HG03097 (cell line): ENCODE data around the gene MS4A2.
"Not testable (repeated sequence)": the region's sequence is repeated elsewhere in the genome, so short reads cannot be mapped to it uniquely, and the experiment has no call there.

Experiments used
- ATAC-seq: cut with Tn5 transposase; IDR thresholded peaks from one replicate; pipeline ENCODE4 v1.9.1; 2021; ENCODE audit not compliant: unreplicated experiment, low FRiP score

MS4A2 gene

GRCh38 chr11:60100516-60100915, 12.1 kb downstream of the MS4A2 start:
- ATAC-seq = no peak

GRCh38 chr11:60101368-60101767, 12.9 kb downstream of the MS4A2 start:
- not testable (repeated sequence) for ATAC-seq

GRCh38 chr11:60104471-60105115, 16.1 kb downstream of the MS4A2 start:
- not testable (repeated sequence) for ATAC-seq

GRCh38 chr11:60108631-60109030, 20.2 kb downstream of the MS4A2 start:
- not testable (repeated sequence) for ATAC-seq

GRCh38 chr11:60111793-60112192, 23.3 kb downstream of the MS4A2 start:
- no peak for ATAC-seq

GRCh38 chr11:60116996-60117790, 28.7 kb downstream of the MS4A2 start:
- no peak for ATAC-seq

- ATAC-seq = no peak
These were observed 29.9 kb downstream of the MS4A2 start for GRCh38 chr11:60118338-60118737.

GRCh38 chr11:60119710-60120109, 31.2 kb downstream of the MS4A2 start:
- no peak for ATAC-seq

- no peak for ATAC-seq
These were observed 32.8 kb downstream of the MS4A2 start for GRCh38 chr11:60121264-60121663.

GRCh38 chr11:60122414-60123036, 34.1 kb downstream of the MS4A2 start:
- no peak for ATAC-seq

GRCh38 chr11:60124802-60125432, 36.5 kb downstream of the MS4A2 start:
- ATAC-seq = no peak

GRCh38 chr11:60125956-60126585, 37.6 kb downstream of the MS4A2 start:
- no peak for ATAC-seq

GRCh38 chr11:60127311-60127811, 38.9 kb downstream of the MS4A2 start:
- no peak for ATAC-seq

- no peak for ATAC-seq
These were observed 39.9 kb downstream of the MS4A2 start for GRCh38 chr11:60128376-60128775.

- ATAC-seq = not testable (repeated sequence)
These were observed 40.4 kb downstream of the MS4A2 start for GRCh38 chr11:60128866-60129265.

GRCh38 chr11:60129853-60130252, 41.4 kb downstream of the MS4A2 start:
- no peak for ATAC-seq

GRCh38 chr11:60130496-60130895, 42.0 kb downstream of the MS4A2 start:
- ATAC-seq = peak; percentile 63

- no peak for ATAC-seq
These were observed 43.4 kb downstream of the MS4A2 start for GRCh38 chr11:60131912-60132311.

- ATAC-seq = no peak
These were observed 45.5 kb downstream of the MS4A2 start for GRCh38 chr11:60133917-60134316.

- no peak for ATAC-seq
These were observed 55.3 kb downstream of the MS4A2 start for GRCh38 chr11:60143768-60144167.
